Suprapubic skin (tissue), 4 donors: ENCODE results near the gene KCNH1.

Experiments used
- POLR2A ChIP-seq, 2 donors: fragments of 450-650 bp; IDR thresholded peaks; one replicate each; pipeline ENCODE4 v1.6.1; 2017; ENCODE audit warnings: antibody characterized with exemption in 2 of 2, mild to moderate bottlenecking in 2 of 2, moderate library complexity in 2 of 2
- POLR2AphosphoS5 ChIP-seq, 3 donors: sonication (generic); formaldehyde crosslinking; IDR thresholded peaks; one replicate each; pipeline ENCODE4 v1.6.1; 2017; ENCODE audit warnings: antibody characterized with exemption in 3 of 3
- TF ChIP-seq, protein P1 (sequence below), 2 donors: fragments of 200-600 bp in 1 of 2; fragments of 450-650 bp in 1 of 2; sonication (generic) in 1 of 2; IDR thresholded peaks; one replicate each; pipeline ENCODE4 v1.5.1; 2016 to 2019; ENCODE audit warnings: antibody characterized with exemption in 2 of 2, mild to moderate bottlenecking in 1 of 2, moderate library complexity in 1 of 2

DNA sequence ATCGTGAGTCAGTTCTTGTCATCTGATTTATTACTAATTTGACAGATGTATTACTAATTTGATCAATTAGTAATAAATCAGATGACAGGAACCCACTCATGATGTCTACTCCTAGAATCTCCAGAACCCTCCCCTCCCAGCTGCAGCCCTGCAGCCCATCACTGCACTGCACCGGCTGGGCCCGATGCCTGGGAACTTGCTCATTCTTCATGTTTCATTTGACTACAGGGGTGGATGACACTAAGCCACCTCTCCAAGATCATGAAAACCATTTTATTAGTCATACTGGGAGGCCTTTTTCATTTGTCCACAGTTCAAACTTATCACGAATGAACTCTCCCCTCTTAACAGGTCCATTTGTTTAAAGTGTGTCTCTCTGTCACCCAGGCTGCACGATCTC is 41.0 kb downstream of the KCNH1 start:
- TF ChIP-seq, protein P1, sequence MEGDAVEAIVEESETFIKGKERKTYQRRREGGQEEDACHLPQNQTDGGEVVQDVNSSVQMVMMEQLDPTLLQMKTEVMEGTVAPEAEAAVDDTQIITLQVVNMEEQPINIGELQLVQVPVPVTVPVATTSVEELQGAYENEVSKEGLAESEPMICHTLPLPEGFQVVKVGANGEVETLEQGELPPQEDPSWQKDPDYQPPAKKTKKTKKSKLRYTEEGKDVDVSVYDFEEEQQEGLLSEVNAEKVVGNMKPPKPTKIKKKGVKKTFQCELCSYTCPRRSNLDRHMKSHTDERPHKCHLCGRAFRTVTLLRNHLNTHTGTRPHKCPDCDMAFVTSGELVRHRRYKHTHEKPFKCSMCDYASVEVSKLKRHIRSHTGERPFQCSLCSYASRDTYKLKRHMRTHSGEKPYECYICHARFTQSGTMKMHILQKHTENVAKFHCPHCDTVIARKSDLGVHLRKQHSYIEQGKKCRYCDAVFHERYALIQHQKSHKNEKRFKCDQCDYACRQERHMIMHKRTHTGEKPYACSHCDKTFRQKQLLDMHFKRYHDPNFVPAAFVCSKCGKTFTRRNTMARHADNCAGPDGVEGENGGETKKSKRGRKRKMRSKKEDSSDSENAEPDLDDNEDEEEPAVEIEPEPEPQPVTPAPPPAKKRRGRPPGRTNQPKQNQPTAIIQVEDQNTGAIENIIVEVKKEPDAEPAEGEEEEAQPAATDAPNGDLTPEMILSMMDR (IDR thresholded peaks at IDR 0.05): no peak
- TF ChIP-seq POLR2AphosphoS5 (IDR thresholded peaks at IDR 0.05): no peak
- no peak for TF ChIP-seq POLR2A (IDR thresholded peaks at IDR 0.05)
